Ovary (tissue), 3 donors: Measurements from ENCODE around the gene TMEM123.

Experiments
- CTCF ChIP-seq, 3 donors: fragments of 450-650 bp in 2 of 3; fragments of 200-600 bp in 1 of 3; IDR thresholded peaks; one replicate each; pipeline versions ENCODE4 v1.5.1 to v1.8.0; 2016 to 2022; ENCODE audit warnings: antibody characterized with exemption in 3 of 3, mild to moderate bottlenecking in 1 of 3
- EP300 ChIP-seq: sonication (generic); formaldehyde crosslinking; IDR thresholded peaks from one replicate; pipeline ENCODE4 v1.6.1; 2017; ENCODE audit warnings: antibody characterized with exemption
- POLR2A ChIP-seq: fragments of 450-650 bp; IDR thresholded peaks from one replicate; pipeline ENCODE4 v1.6.1; 2017; ENCODE audit warnings: antibody characterized with exemption, mild to moderate bottlenecking, moderate library complexity
- donor health status: DM: no; HTN: no; CAD: no.

- TF ChIP-seq CTCF (IDR thresholded peaks at IDR 0.05) (no peak), POLR2A (no peak), EP300 (no peak)
Measured at GRCh38 chr11:102405501-102405900, 47.1 kb downstream of the TMEM123 start.
